T-cell (primary cell): ENCODE results near the gene NRBF2. TPM values are rescaled to one million over a fixed set of nuclear protein-coding genes. Genes with fewer than 3 reads are reported as not detected.

ENCODE experiments used
- ATAC-seq, 4 experiments: fragments of 200-7000 bp in 3 of 4; fragments of 150-1000 bp in 1 of 4; cut with Tn5 transposase; replicated peaks in 1 of 4; 1 replicate in 3 of 4; 2 replicates in 1 of 4; pipeline ENCODE4 v1.10.0; 2021; ENCODE audit warnings: moderate library complexity in 3 of 4, mild to moderate bottlenecking in 2 of 4, moderate number of reproducible peaks in 1 of 4
- CTCF ChIA-PET, 2 donors: fragments of 300-600 bp; sonication (Branson Sonifier 250); formaldehyde crosslinking; loops; one replicate each; lab custom pipeline; 2022; ENCODE audit warnings: antibody characterized with exemption in 2 of 2; lab: Charles Lee
- POLR2A ChIA-PET, 2 donors: fragments of 300-600 bp; sonication (Branson Sonifier 250); formaldehyde crosslinking; loops; one replicate each; lab custom pipeline; 2022; ENCODE audit warnings: antibody characterized with exemption in 2 of 2; lab: Charles Lee
- DNase-seq, 35 experiments: peaks; one replicate each; pipeline versions ENCODE4 v3.0.0 to v3.0.0-alpha.2; 2013 to 2023
- H3K27ac ChIP-seq: one replicate; pipeline ENCODE4 v1.5.1; 2013; ENCODE audit warnings: low read length
- H3K27me3 ChIP-seq, 2 experiments: replicated peaks in 1 of 2; 1 replicate in 1 of 2; 2 replicates in 1 of 2; pipeline versions ENCODE4 v1.6.1 to v1.7.0; 2013; ENCODE audit warnings: low read length in 1 of 2, mixed read lengths in 1 of 2; ENCODE audit not compliant: control insufficient read depth in 2 of 2, insufficient read depth in 2 of 2; ENCODE audit errors: extremely low read depth in 1 of 2
- H3K36me3 ChIP-seq, 2 donors: 1 replicate in 1 of 2; 2 replicates in 1 of 2; pipeline versions ENCODE4 v1.6.1 to v1.7.0; 2013; ENCODE audit warnings: low read length in 1 of 2; ENCODE audit not compliant: control insufficient read depth in 2 of 2, insufficient read depth in 1 of 2; ENCODE audit errors: extremely low read depth in 1 of 2
- H3K4me1 ChIP-seq, 2 experiments: 1 replicate in 1 of 2; 2 replicates in 1 of 2; pipeline versions ENCODE4 v1.6.1 to v1.7.0; 2013; ENCODE audit warnings: low read length in 2 of 2, mixed read lengths in 1 of 2; ENCODE audit not compliant: insufficient read depth in 2 of 2, control insufficient read depth in 1 of 2; ENCODE audit errors: extremely low read depth in 1 of 2
- H3K4me3 ChIP-seq, 2 donors: 1 replicate in 1 of 2; 2 replicates in 1 of 2; pipeline versions ENCODE4 v1.5.1 to v1.7.0; 2013; ENCODE audit warnings: mild to moderate bottlenecking in 2 of 2, low read length in 1 of 2, moderate library complexity in 1 of 2; ENCODE audit not compliant: control insufficient read depth in 1 of 2; ENCODE audit errors: extremely low read depth in 1 of 2
- H3K9me3 ChIP-seq: 2 replicates; pipeline ENCODE4 v1.7.0; 2013
- H3K27ac Mint-ChIP-seq, 2 donors: one replicate each; pipeline ENCODE4 v1.8.0; 2020 to 2021; ENCODE audit warnings: mild to moderate bottlenecking in 2 of 2, mixed read lengths in 2 of 2
- H3K27me3 Mint-ChIP-seq, 2 donors: one replicate each; pipeline ENCODE4 v1.8.0; 2021 to 2022; ENCODE audit warnings: mixed read lengths in 2 of 2
- H3K36me3 Mint-ChIP-seq: one replicate; pipeline ENCODE4 v1.8.0; 2021; ENCODE audit warnings: mixed read lengths
- H3K4me1 Mint-ChIP-seq, 3 donors: one replicate each; pipeline ENCODE4 v1.8.0; 2020 to 2022; ENCODE audit warnings: mixed read lengths in 3 of 3, mild to moderate bottlenecking in 1 of 3
- H3K4me3 Mint-ChIP-seq, 3 donors: one replicate each; pipeline ENCODE4 v1.8.0; 2020 to 2022; ENCODE audit warnings: mild to moderate bottlenecking in 3 of 3, mixed read lengths in 3 of 3, moderate library complexity in 3 of 3
- H3K9me3 Mint-ChIP-seq, 3 donors: one replicate each; pipeline ENCODE4 v1.8.0; 2020 to 2022; ENCODE audit warnings: mixed read lengths in 3 of 3
- WGBS: methylation state at CpG from one replicate; pipeline ENCODE4 v1.1.5; 2013; ENCODE audit warnings: missing lambda C conversion rate; ENCODE audit not compliant: insufficient coverage; 5-methylcytosine and 5-hydroxymethylcytosine counted together
- total RNA-seq, 35 experiments: library from RNA in 6 of 35; stranded (reverse) in 6 of 35; fragments of 120-200 nt in 1 of 35; gene quantifications; one replicate each; pipeline versions ENCODE4 v1.2.1 to v1.2.4 and lab custom pipeline; 2013 to 2026

The NRBF2 gene
- total RNA-seq, 5 donors from 2014 or later (not counting 1 experiment from before 2014, with no cell fraction given), result 14.8 to 18.5 (median 17.2) TPM

DNA sequence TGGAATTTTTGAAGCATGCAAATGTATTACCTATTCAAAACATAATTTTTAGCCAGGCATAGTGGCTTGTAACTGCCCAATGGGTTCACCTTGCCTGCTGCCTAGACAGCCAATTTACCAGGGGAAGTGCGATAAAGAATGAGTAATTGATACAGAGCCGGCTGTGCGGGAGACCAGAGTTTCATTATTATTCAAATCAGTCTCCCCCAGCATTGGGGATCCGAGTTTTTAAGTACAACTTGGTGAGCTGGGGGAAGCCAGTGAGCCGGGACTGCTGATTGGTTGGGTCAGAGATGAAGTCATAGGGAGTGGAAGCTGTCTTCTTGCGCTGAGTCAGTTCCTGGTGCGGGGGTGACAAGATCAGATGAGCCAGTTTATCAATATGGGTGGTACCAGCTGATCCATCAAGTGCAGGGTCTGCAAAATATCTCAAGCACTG lies 29.1 kb upstream of the NRBF2 start:
- no peaks in the 10 kb centered on the region for H3K4me1 Mint-ChIP-seq
- CTCF ChIA-PET, result no interaction called here
- DNase-seq (no peak), ATAC-seq (no peak)
- 82% methylated on average over 2 of the region's 7 CpGs for WGBS
- H3K36me3 ChIP-seq, result no peaks in the 10 kb centered on the region
- H3K27me3 Mint-ChIP-seq, result peaks cover 35% of the 10 kb centered on the region in 2 donors
- H3K27ac ChIP-seq, result no peak overlapping the region
- H3K4me1 ChIP-seq, result no peaks in the 10 kb centered on the region
- POLR2A ChIA-PET, result no interaction called here
- H3K27ac Mint-ChIP-seq, result no peak overlapping the region
- no peak overlapping the region for H3K4me3 ChIP-seq
- H3K27me3 ChIP-seq, result peaks cover 0 to 9% of the 10 kb centered on the region in 2 experiments
- H3K9me3 Mint-ChIP-seq, result no peaks in the 10 kb centered on the region
- no peaks in the 10 kb centered on the region for H3K9me3 ChIP-seq
- no peaks in the 10 kb centered on the region for H3K36me3 Mint-ChIP-seq
- H3K4me3 Mint-ChIP-seq, result no peak overlapping the region

DNA sequence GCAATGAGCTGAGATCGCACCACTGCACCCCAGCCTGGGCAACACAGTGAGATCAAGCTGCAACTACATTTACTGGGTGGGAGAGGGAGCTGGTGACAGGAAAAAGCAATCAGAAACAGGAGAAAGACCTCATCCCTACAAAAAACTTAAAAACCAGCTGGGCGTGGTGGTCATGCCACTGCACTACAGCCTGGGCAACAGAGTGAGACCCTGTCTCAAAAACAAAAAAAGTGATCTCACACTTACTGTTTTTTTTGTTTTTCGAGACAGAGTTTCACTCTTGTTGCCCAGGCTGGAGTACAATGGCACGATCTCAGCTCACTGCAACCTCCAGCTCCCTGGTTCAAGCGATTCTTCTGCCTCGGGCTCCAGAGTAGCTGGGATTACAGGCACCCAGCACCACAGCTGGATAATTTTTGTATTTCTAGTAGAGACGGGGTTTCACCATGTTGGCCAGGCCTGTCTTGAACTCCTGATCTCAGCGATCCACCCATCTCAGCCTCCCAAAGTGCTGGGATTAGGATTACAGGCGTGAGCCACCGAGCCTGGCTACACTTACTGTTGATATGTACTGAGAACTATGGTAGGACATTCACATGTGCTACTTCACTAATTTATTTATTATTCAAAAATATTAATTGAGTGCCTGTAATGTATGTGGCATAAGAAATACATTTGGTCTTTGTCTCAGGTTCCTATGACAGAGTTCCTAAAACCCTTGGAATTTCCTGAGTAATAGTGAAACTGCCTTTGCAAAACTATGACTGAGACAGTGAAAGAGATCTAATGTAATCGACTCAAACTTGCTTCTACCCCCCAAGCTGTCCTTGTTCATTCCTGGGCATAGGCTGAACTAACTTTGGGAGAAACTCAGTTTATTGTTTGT lies 27.7 kb upstream of the NRBF2 start:
- ChIA-PET POLR2A (no interaction called here), CTCF (no interaction called here)
- Histone ChIP-seq H3K27me3 (peaks cover 0 to 11% of the 10 kb centered on the region in 2 experiments), H3K4me3 (no peak overlapping the region), H3K4me1 (no peaks in the 10 kb centered on the region), H3K36me3 (no peaks in the 10 kb centered on the region), H3K9me3 (no peaks in the 10 kb centered on the region), H3K27ac (no peak overlapping the region)
- Mint-ChIP-seq H3K27me3 (peaks cover 36 to 39% of the 10 kb centered on the region in 2 donors), H3K4me1 (no peaks in the 10 kb centered on the region), H3K4me3 (no peak overlapping the region), H3K36me3 (no peaks in the 10 kb centered on the region), H3K9me3 (no peaks in the 10 kb centered on the region), H3K27ac (no peak overlapping the region)
- no peak for ATAC-seq
- no peak for DNase-seq
- WGBS, result 100% methylated on average over 3 of the region's 11 CpGs

DNA sequence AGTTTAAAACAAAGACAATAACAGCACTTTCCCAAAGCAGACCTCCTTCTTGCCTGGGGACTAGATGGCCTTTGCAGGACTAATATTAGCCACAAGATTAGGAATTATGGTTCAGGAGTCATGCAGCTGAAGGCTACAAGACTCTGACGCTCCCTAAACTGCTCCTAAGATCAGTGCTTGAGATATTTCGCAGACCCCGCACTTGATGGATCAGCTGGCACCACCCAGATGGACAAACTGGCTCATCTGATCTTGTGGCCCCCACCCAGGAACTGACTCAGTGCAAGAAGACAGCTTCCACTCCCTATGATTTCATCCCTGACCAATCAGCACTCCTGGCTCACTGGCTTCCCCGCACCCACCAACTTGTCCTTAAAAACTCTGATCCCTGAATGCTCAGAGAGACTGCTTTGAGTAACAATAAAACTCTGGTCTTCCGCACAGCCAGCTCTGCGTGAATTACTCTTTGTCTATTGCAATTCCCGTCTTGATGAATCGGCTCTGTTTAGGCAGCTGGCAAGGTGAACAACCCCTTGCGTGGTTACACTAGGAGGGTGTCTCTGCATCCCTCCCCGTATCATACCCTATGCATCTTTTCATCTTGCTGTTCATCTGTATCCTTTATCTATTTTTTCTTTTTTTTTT lies 26.9 kb upstream of the NRBF2 start:
- no peaks in the 10 kb centered on the region for H3K9me3 Mint-ChIP-seq

DNA sequence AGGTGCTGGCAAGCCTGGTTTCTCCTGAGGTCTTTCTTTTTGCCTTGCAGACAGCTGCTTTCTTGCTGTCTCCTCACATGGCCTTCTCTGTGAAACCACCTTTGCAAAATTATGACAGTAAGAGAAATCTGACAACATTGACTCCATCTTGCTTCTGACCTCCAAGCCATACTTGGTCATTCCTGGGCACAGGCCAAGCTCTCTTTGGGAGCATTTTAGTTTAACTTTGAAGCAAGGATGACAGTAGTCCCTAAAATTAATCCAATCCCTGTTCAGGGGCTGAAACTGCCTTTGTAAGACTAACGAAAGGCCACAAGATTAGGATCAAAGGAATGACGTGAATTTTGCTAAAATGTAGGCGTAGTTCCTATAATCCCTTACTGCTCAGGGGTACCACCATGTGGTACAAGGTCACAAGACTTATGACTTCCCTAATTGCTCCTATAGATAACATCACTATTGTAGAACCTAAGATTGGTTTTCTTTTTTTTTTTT lies 25.1 kb upstream of the NRBF2 start:
- Mint-ChIP-seq H3K36me3 (no peaks in the 10 kb centered on the region), H3K9me3 (no peaks in the 10 kb centered on the region), H3K27ac (no peak overlapping the region), H3K4me3 (no peak overlapping the region), H3K27me3 (peaks cover 27 to 37% of the 10 kb centered on the region in 2 donors), H3K4me1 (no peaks in the 10 kb centered on the region)
- 50% methylated on average over 1 of the region's 3 CpGs for WGBS
- Histone ChIP-seq H3K4me1 (no peaks in the 10 kb centered on the region), H3K9me3 (no peaks in the 10 kb centered on the region), H3K36me3 (no peaks in the 10 kb centered on the region), H3K4me3 (no peak overlapping the region), H3K27me3 (peaks cover 0 to 3% of the 10 kb centered on the region in 2 experiments), H3K27ac (no peak overlapping the region)
- ChIA-PET CTCF (no interaction called here), POLR2A (no interaction called here)
- no peak for ATAC-seq
- no peak for DNase-seq

More for the DNA sequence above, 26.9 kb upstream of the NRBF2 start:
- no peak for DNase-seq
- Histone ChIP-seq H3K4me1 (no peaks in the 10 kb centered on the region), H3K4me3 (no peak overlapping the region), H3K27me3 (peaks cover 0 to 8% of the 10 kb centered on the region in 2 experiments), H3K27ac (no peak overlapping the region), H3K9me3 (no peaks in the 10 kb centered on the region), H3K36me3 (no peaks in the 10 kb centered on the region)
- Mint-ChIP-seq H3K27ac (no peak overlapping the region), H3K4me3 (no peak overlapping the region), H3K27me3 (peaks cover 33 to 42% of the 10 kb centered on the region in 2 donors), H3K4me1 (no peaks in the 10 kb centered on the region), H3K36me3 (no peaks in the 10 kb centered on the region)
- ATAC-seq, result no peak
- ChIA-PET CTCF (no interaction called here), POLR2A (no interaction called here)
- WGBS, result 74% methylated on average over 9 of the region's 10 CpGs

DNA sequence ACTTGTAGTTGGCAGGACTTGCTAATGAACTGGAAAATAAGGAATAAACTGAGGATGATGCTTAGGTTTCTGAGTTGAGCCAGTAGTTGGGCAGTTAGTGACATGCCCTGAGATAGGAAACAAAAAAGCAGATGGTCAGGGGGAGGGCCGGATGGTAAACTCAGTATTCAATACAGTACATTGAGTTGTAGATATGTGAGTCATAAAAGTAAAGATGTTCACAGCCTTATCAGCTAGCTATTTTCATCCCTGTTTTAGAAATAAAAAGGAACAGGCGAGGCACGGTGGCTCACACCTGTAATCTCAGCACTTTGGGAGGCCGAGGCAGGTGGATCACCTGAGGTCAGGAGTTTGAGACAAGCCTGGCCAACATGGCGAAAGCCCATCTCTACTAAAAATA lies 22.2 kb upstream of the NRBF2 start:
- H3K9me3 ChIP-seq, result no peaks in the 10 kb centered on the region
- H3K4me3 ChIP-seq, result no peak overlapping the region
- Mint-ChIP-seq H3K36me3 (no peaks in the 10 kb centered on the region), H3K4me3 (no peak overlapping the region), H3K27me3 (peaks cover 21 to 25% of the 10 kb centered on the region in 2 donors), H3K9me3 (no peaks in the 10 kb centered on the region), H3K4me1 (no peaks in the 10 kb centered on the region), H3K27ac (no peak overlapping the region)
- ChIA-PET POLR2A (no interaction called here), CTCF (no interaction called here)
- no peaks in the 10 kb centered on the region for H3K36me3 ChIP-seq
- 73% methylated on average over 2 of the region's 5 CpGs for WGBS
- H3K4me1 ChIP-seq, result no peaks in the 10 kb centered on the region
- ATAC-seq, result no peak
- no peak overlapping the region for H3K27ac ChIP-seq
- no peak for DNase-seq
- H3K27me3 ChIP-seq, result peaks cover 0 to 3% of the 10 kb centered on the region in 2 experiments

DNA sequence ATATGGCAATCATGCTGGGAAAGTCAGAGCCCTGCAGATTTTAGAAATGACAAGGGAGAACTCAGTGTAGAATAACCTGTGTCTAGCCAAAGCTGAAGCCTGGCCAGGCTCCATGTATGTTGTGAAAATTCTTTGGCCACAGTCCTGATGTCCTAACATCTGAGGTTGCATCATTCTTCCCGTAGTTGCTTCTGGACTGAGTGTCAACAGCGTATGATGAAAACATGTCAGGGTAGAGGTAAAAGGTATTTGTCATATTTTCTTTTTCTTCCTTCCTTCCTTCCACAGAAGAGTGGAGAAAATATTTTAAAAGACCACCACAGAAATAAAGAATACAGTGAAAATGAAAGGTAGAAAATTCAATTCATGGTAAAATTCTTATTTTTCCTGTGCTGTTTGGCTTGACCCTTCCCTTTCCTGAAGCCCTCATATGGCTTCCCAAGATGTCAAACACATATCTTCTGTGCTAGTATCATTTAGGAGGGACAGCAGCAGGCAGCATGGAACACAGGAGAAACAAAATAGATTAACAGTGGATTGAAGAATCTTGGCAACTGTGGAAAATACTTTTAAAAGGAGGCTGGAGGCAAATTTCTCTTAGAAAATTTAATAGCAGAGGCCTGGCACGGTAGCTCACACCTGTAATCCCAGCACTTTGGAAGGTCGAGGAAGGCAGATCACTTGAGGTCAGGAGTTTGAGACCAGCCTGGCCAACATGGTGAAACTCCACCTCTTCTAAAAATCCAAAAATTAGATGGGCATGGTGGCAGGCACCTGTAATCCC lies 18.9 kb upstream of the NRBF2 start:
- ATAC-seq (no peak), DNase-seq (no peak)
- H3K9me3 ChIP-seq, result no peaks in the 10 kb centered on the region
- no peaks in the 10 kb centered on the region for H3K4me1 Mint-ChIP-seq
- peaks cover 4 to 11% of the 10 kb centered on the region in 2 donors for H3K27me3 Mint-ChIP-seq
- H3K4me3 ChIP-seq, result no peak overlapping the region
- no peaks in the 10 kb centered on the region for H3K36me3 ChIP-seq
- ChIA-PET POLR2A (no interaction called here), CTCF (no interaction called here)
- no peak overlapping the region for H3K27ac ChIP-seq
- H3K4me1 ChIP-seq, result no peaks in the 10 kb centered on the region
- H3K9me3 Mint-ChIP-seq, result no peaks in the 10 kb centered on the region
- H3K36me3 Mint-ChIP-seq, result no peaks in the 10 kb centered on the region
- no CpG with 5 or more reads among the region's 4 CpGs for WGBS
- no peaks in the 10 kb centered on the region for H3K27me3 ChIP-seq
- no peak overlapping the region for H3K4me3 Mint-ChIP-seq
- H3K27ac Mint-ChIP-seq, result no peak overlapping the region
